SK-N-SH treated with all-trans-retinoic acid at 6 μM for 48 hours (cell line): ENCODE results near the gene KIFC3.

Source experiments
- ARNTL ChIP-seq: fragments of 450-650 bp; formaldehyde crosslinking; IDR thresholded peaks from 2 replicates; pipeline ENCODE4 v1.5.0; 2020; ENCODE audit warnings: low read depth, mild to moderate bottlenecking, moderate library complexity, borderline replicate concordance
- CREB5 ChIP-seq: fragments of 250-450 bp; sonication (Bioruptor Pico); IDR thresholded peaks from 2 replicates; pipeline ENCODE4 v1.5.1; 2020; ENCODE audit warnings: low read depth, mild to moderate bottlenecking, moderate library complexity
- ESRRG ChIP-seq: fragments of 250-450 bp; sonication (Bioruptor Pico); IDR thresholded peaks from 2 replicates; pipeline ENCODE4 v1.6.1; 2021; ENCODE audit warnings: mild to moderate bottlenecking
- OSR1 ChIP-seq: fragments of 250-450 bp; sonication (Bioruptor Pico); IDR thresholded peaks from 2 replicates; pipeline ENCODE4 v1.8.0; 2022; ENCODE audit warnings: moderate library complexity, mild to moderate bottlenecking, inconsistent platforms
- TSHZ2 ChIP-seq: fragments of 250-450 bp; sonication (Bioruptor Pico); IDR thresholded peaks from 2 replicates; pipeline ENCODE4 v1.5.0; 2020; ENCODE audit warnings: mild to moderate bottlenecking, moderate library complexity

- TF ChIP-seq CREB5 (CRISPR knock-in tag) = no peak
- TF ChIP-seq ESRRG (CRISPR knock-in tag) = no peak
- TF ChIP-seq ARNTL (CRISPR knock-in tag) = no peak
- no peak for TF ChIP-seq OSR1 (CRISPR knock-in tag)
- TF ChIP-seq TSHZ2 (CRISPR knock-in tag) = no peak
Observed at GRCh38 chr16:57760357-57761160, 41.7 kb downstream of the KIFC3 start.
